Measurements from ENCODE around the gene UBE3B.

Gene UBE3B

DNA sequence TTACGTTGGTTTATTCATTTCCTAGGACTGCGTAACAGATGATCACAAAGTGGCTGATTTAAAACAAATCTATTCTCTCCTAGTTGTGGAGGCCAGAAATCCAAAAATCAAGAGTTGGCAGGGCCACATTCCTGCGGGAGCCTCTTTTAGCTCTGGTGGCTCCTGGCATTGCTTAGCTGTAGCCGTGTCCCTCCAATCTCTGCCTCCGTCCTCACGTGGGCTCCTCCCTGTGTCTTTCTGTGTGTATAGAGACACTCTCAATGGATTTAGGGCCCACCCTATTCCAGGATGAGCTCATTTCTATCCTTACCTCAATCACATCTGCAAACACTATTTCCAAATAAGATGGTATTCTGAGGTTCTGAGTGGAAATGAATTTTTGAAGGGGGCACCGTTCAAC is 42.9 kb upstream of the UBE3B start:
- no peaks in the 10 kb centered on the region for H3K27me3 ChIP-seq (ENCODE audit: control insufficient read depth, low read length)
- H3K27ac ChIP-seq (ENCODE audit: low read depth, low read length): no peak overlapping the region

DNA sequence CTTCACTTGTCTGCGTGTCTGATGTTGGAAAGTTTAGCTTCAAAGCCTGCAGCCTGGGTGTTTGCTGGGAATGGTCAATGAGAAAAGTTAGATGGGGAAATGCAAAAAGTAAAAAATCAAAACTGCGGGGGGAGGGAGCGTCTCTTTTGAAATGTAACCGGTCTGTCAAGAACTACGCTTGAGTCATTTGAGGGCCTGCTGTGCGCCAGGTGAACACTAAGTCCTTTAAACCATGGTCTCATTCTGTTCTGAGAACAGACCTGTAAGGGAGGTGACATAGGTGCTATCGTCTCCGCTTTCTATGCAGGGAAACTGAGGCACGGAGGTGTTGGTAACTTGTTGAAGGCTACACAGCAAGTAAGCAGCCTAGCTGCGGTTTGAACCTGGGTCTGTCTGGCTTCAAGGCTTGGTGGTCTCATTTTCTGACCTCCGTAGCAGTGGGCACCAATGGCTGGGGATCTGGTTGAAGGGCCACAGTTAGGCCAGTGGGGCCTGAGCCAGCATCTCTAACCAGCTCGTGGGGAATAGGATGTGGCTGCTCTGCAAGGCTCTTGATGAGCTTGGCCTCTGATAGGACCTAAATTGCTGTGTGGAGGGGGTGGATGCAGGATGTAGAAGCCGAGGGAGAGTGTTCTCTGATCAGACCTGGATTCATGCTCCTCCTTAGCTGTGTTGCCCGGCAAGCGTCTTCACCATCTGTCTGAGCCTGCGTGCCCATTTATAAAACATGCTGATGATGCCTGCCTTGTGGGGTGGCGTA is 41.8 kb upstream of the UBE3B start:
- no peaks in the 10 kb centered on the region for H3K36me3 ChIP-seq (ENCODE audit: control insufficient read depth, low read length)
- H3K4me2 ChIP-seq (ENCODE audit: low read length): no peak overlapping the region
- H3K4me1 ChIP-seq (ENCODE audit: control insufficient read depth, low read length): peaks cover 6% of the 10 kb centered on the region
- no peaks in the 10 kb centered on the region for H3K79me2 ChIP-seq (ENCODE audit: control insufficient read depth, low read length)
- H3K9me3 ChIP-seq (ENCODE audit: control insufficient read depth, insufficient read depth, low read length): no peaks in the 10 kb centered on the region
- H3F3A ChIP-seq (ENCODE audit: control insufficient read depth, insufficient read depth): no peaks in the 10 kb centered on the region
- no peak overlapping the region for H3K27ac ChIP-seq (ENCODE audit: low read depth, low read length)
- no peaks in the 10 kb centered on the region for H4K20me1 ChIP-seq (ENCODE audit: control insufficient read depth, insufficient read depth, low read depth, low read length)
- no peak overlapping the region for H3K4me3 ChIP-seq (ENCODE audit: low read length)
- no peak for TF ChIP-seq EZH2phosphoT487 (IDR thresholded peaks at IDR 0.05; ENCODE audit: borderline replicate concordance, low read length)
- TF ChIP-seq, protein P1, sequence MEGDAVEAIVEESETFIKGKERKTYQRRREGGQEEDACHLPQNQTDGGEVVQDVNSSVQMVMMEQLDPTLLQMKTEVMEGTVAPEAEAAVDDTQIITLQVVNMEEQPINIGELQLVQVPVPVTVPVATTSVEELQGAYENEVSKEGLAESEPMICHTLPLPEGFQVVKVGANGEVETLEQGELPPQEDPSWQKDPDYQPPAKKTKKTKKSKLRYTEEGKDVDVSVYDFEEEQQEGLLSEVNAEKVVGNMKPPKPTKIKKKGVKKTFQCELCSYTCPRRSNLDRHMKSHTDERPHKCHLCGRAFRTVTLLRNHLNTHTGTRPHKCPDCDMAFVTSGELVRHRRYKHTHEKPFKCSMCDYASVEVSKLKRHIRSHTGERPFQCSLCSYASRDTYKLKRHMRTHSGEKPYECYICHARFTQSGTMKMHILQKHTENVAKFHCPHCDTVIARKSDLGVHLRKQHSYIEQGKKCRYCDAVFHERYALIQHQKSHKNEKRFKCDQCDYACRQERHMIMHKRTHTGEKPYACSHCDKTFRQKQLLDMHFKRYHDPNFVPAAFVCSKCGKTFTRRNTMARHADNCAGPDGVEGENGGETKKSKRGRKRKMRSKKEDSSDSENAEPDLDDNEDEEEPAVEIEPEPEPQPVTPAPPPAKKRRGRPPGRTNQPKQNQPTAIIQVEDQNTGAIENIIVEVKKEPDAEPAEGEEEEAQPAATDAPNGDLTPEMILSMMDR (IDR thresholded peaks at IDR 0.05; ENCODE audit: low read depth, low read length, poor library complexity, severe bottlenecking): no peak
- H3K27me3 ChIP-seq (ENCODE audit: control insufficient read depth, low read length): no peaks in the 10 kb centered on the region
- H3K9me2 ChIP-seq (replicated peaks; ENCODE audit: control insufficient read depth, low read length): no peaks in the 10 kb centered on the region

More for the DNA sequence above, 42.9 kb upstream of the UBE3B start:
- H3F3A ChIP-seq (ENCODE audit: control insufficient read depth, insufficient read depth): no peaks in the 10 kb centered on the region
- H3K9me2 ChIP-seq (replicated peaks; ENCODE audit: control insufficient read depth, low read length): no peaks in the 10 kb centered on the region
- H3K79me2 ChIP-seq (ENCODE audit: control insufficient read depth, low read length): no peaks in the 10 kb centered on the region
- peaks cover 6% of the 10 kb centered on the region for H3K4me1 ChIP-seq (ENCODE audit: control insufficient read depth, low read length)
- no peaks in the 10 kb centered on the region for H3K36me3 ChIP-seq (ENCODE audit: control insufficient read depth, low read length)
- H3K4me2 ChIP-seq (ENCODE audit: low read length): no peak overlapping the region
- TF ChIP-seq, protein P1 (IDR thresholded peaks at IDR 0.05; ENCODE audit: low read depth, low read length, poor library complexity, severe bottlenecking): no peak
- TF ChIP-seq EZH2phosphoT487 (IDR thresholded peaks at IDR 0.05; ENCODE audit: borderline replicate concordance, low read length): no peak
- no peak overlapping the region for H3K4me3 ChIP-seq (ENCODE audit: low read length)
- no peaks in the 10 kb centered on the region for H4K20me1 ChIP-seq (ENCODE audit: control insufficient read depth, insufficient read depth, low read depth, low read length)
- H3K9me3 ChIP-seq (ENCODE audit: control insufficient read depth, insufficient read depth, low read length): no peaks in the 10 kb centered on the region

DNA sequence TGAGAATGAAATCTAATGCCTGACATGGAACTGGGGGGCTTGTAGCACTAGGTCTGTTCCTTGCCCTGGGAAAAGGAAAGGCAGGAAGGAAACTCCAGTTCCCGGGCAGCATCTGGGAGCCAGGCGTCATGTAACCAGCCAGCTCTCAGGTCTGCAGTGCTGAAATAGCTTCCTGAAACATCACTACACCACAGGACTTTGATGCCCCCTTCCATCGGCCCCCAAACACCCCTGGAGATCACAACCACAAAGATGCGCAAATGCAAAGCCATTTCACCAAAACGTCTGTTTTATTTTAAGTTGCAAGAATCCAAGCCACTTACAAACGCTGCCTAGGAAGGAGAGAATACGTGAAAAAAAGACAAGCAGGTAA is 41.3 kb upstream of the UBE3B start:
- no peak overlapping the region for H3K4me2 ChIP-seq (ENCODE audit: low read length)
- H3K79me2 ChIP-seq (ENCODE audit: control insufficient read depth, low read length): no peaks in the 10 kb centered on the region
- no peaks in the 10 kb centered on the region for H3F3A ChIP-seq (ENCODE audit: control insufficient read depth, insufficient read depth)
- H3K9me3 ChIP-seq (ENCODE audit: control insufficient read depth, insufficient read depth, low read length): no peaks in the 10 kb centered on the region
- peaks cover 6% of the 10 kb centered on the region for H3K4me1 ChIP-seq (ENCODE audit: control insufficient read depth, low read length)
- no peaks in the 10 kb centered on the region for H3K36me3 ChIP-seq (ENCODE audit: control insufficient read depth, low read length)
- H3K4me3 ChIP-seq (ENCODE audit: low read length): no peak overlapping the region
- no peak for TF ChIP-seq EZH2phosphoT487 (IDR thresholded peaks at IDR 0.05; ENCODE audit: borderline replicate concordance, low read length)
- TF ChIP-seq, protein P1 (IDR thresholded peaks at IDR 0.05; ENCODE audit: low read depth, low read length, poor library complexity, severe bottlenecking): no peak
- H3K27me3 ChIP-seq (ENCODE audit: control insufficient read depth, low read length): no peaks in the 10 kb centered on the region
- no peaks in the 10 kb centered on the region for H4K20me1 ChIP-seq (ENCODE audit: control insufficient read depth, insufficient read depth, low read depth, low read length)
- no peak overlapping the region for H3K27ac ChIP-seq (ENCODE audit: low read depth, low read length)
- H3K9me2 ChIP-seq (replicated peaks; ENCODE audit: control insufficient read depth, low read length): no peaks in the 10 kb centered on the region

Measured in DOHH2 (cell line).